Measurements from ENCODE around the gene MXRA7. TPM values are rescaled to one million over a fixed set of nuclear protein-coding genes. Genes with fewer than 3 reads are reported as not detected.

The MXRA7 gene
- polyA plus RNA-seq, 1 of the 3 experiments (the other 2 are of a cell fraction), result 154 TPM

DNA sequence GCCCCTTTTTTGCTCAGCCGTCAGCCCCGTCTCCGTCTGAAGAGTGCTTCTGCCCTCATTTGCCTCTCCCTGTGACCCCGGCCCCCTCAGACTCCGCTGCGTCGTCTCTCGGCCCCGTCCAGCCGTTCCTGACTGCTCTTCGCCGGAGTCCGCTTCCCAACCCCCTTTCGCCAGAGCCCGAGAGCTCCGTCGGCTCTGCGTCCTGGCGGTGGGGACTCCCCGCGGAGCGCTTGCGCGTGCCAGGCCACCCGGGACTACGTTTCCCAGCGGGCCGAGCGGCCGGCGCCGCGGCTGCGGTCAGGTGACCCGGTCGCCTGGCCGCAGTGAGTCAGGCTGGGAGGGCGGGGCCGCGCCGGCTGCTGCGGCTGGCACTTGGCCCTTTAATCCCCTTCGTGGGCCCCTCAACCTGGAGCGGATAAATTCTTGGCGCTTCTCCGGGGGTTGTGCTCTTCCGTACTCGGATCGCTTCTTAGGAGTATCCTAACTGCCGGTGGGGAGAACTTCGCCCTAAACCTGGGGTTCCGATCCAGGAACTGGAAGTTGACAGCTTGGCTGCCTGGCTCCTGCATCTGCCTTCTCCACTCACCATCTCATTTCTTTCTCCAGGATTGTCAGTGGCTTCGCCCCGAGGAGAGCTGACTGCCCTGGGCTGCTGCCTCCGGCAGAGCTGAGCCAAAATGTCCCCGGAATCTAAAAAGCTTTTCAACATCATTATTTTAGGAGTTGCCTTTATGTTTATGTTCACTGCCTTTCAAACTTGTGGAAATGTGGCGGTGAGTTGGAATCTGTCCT, 27.1 kb upstream of the MXRA7 start, which contains the start of gene MFSD11:
MFSD11 (plus strand) TSS at position 444 of the 792 bp plus-strand sequence; CDS start at position 678, 234 bp downstream.
- CTCF ChIA-PET, result interaction anchor here (0.6 to 5.8 kb wide), 9 partner anchors 9 to 509 kb away, joined by 3 to 34 read pairs (median 5); partner anchors contain the start of genes JMJD6, METTL23 and MGAT5B
- under 1% methylated on average over 48 of the region's 57 CpGs for WGBS (ENCODE audit: low lambda C conversion rate)
- Histone ChIP-seq H3K4me2 (peak within 1 kb of the TSS; percentile 94), H3K27me3 (ENCODE audit: insufficient read depth) (no peaks in the 10 kb centered on the region), H3K36me3 (replicated peaks in 1 of 2; ENCODE audit: control insufficient read depth in 1 of 2, insufficient read depth in 2 of 2, low read length in 1 of 2) (peaks cover 44 to 49% of the 10 kb centered on the region in 2 experiments), H3K27ac (ENCODE audit: low read depth in 2 of 2, low read length in 1 of 2) (peak within 1 kb of the TSS; percentile 98 to 100), H3K9ac (peak within 1 kb of the TSS; percentile 95), H2AFZ (ENCODE audit: low read depth) (peak within 1 kb of the TSS; percentile 87), H3K4me1 (ENCODE audit: control insufficient read depth in 1 of 2, insufficient read depth in 2 of 2, low read depth in 1 of 2, low read length in 1 of 2) (peaks cover 30 to 39% of the 10 kb centered on the region in 2 experiments), H3F3A (replicated peaks; ENCODE audit: insufficient read depth) (peaks cover 29% of the 10 kb centered on the region), H3K4me3 (ENCODE audit: low read depth in 2 of 2, low read length in 1 of 2) (peak within 1 kb of the TSS; percentile 93 to 100), H3K79me2 (ENCODE audit: insufficient read depth) (peaks cover 77% of the 10 kb centered on the region), H3K9me3 (no peaks in the 10 kb centered on the region), H3K9me2 (no peaks in the 10 kb centered on the region), H4K20me1 (ENCODE audit: insufficient read depth) (peaks cover 34% of the 10 kb centered on the region)
- peak; percentile 98 for DNase-seq
- POLR2A ChIA-PET, result interaction anchor here (0.6 to 4.6 kb wide), 15 partner anchors 10 to 1303 kb away, joined by 3 to 47 read pairs (median 4); partner anchors contain the start of genes JMJD6, METTL23 and MGAT5B
- TF ChIP-seq, protein P1, sequence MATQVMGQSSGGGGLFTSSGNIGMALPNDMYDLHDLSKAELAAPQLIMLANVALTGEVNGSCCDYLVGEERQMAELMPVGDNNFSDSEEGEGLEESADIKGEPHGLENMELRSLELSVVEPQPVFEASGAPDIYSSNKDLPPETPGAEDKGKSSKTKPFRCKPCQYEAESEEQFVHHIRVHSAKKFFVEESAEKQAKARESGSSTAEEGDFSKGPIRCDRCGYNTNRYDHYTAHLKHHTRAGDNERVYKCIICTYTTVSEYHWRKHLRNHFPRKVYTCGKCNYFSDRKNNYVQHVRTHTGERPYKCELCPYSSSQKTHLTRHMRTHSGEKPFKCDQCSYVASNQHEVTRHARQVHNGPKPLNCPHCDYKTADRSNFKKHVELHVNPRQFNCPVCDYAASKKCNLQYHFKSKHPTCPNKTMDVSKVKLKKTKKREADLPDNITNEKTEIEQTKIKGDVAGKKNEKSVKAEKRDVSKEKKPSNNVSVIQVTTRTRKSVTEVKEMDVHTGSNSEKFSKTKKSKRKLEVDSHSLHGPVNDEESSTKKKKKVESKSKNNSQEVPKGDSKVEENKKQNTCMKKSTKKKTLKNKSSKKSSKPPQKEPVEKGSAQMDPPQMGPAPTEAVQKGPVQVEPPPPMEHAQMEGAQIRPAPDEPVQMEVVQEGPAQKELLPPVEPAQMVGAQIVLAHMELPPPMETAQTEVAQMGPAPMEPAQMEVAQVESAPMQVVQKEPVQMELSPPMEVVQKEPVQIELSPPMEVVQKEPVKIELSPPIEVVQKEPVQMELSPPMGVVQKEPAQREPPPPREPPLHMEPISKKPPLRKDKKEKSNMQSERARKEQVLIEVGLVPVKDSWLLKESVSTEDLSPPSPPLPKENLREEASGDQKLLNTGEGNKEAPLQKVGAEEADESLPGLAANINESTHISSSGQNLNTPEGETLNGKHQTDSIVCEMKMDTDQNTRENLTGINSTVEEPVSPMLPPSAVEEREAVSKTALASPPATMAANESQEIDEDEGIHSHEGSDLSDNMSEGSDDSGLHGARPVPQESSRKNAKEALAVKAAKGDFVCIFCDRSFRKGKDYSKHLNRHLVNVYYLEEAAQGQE (IDR thresholded peaks at IDR 0.05; ENCODE audit: low read depth, low read length), result 0 out of 2 replicates have a peak, but pooled peaks have one; percentile 4
- TF ChIP-seq FOSL2 (IDR thresholded peaks at IDR 0.05; ENCODE audit: borderline replicate concordance, low read depth) (peak; percentile 78; the same call in 1 of the 2 replicates), EP300 (IDR thresholded peaks at IDR 0.05; ENCODE audit: borderline replicate concordance in 1 of 2, low read depth in 1 of 2, low read length in 1 of 2) (peak in 1 of 2 experiments; percentile 68; a peak in 1 of 4 replicates), CHD2 (IDR thresholded peaks at IDR 0.05; ENCODE audit: low read length, partially characterized antibody) (no peak), YY1 (IDR thresholded peaks at IDR 0.05; ENCODE audit: low read depth) (no peak), RXRA (IDR thresholded peaks at IDR 0.05; ENCODE audit: borderline replicate concordance, low read depth) (peak; percentile 74; the same call in 1 of the 2 replicates), FOXJ3 (CRISPR knock-in tag; IDR thresholded peaks at IDR 0.05) (peak; percentile 13; the same call in 1 of the 2 replicates), GABPA (IDR thresholded peaks at IDR 0.05; ENCODE audit: low read depth) (no peak), RCOR1 (IDR thresholded peaks at IDR 0.05; ENCODE audit: low read length) (no peak), TCF12 (IDR thresholded peaks at IDR 0.05) (no peak; the same call in 1 of the 2 replicates), RAD21 (IDR thresholded peaks at IDR 0.05; ENCODE audit: low read length) (no peak), JUND (IDR thresholded peaks at IDR 0.05) (peak; percentile 62; the same call in 1 of the 2 replicates), MXI1 (IDR thresholded peaks at IDR 0.05; ENCODE audit: low read depth, low read length) (peak; percentile 94), FOXM1 (IDR thresholded peaks at IDR 0.05; ENCODE audit: low read depth) (peak; percentile 8; the same call in 1 of the 2 replicates)
- TF ChIP-seq, protein P2, sequence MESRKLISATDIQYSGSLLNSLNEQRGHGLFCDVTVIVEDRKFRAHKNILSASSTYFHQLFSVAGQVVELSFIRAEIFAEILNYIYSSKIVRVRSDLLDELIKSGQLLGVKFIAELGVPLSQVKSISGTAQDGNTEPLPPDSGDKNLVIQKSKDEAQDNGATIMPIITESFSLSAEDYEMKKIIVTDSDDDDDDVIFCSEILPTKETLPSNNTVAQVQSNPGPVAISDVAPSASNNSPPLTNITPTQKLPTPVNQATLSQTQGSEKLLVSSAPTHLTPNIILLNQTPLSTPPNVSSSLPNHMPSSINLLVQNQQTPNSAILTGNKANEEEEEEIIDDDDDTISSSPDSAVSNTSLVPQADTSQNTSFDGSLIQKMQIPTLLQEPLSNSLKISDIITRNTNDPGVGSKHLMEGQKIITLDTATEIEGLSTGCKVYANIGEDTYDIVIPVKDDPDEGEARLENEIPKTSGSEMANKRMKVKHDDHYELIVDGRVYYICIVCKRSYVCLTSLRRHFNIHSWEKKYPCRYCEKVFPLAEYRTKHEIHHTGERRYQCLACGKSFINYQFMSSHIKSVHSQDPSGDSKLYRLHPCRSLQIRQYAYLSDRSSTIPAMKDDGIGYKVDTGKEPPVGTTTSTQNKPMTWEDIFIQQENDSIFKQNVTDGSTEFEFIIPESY (IDR thresholded peaks at IDR 0.05; ENCODE audit: borderline replicate concordance, low read depth), result peak; percentile 52
- TF ChIP-seq, protein P3, sequence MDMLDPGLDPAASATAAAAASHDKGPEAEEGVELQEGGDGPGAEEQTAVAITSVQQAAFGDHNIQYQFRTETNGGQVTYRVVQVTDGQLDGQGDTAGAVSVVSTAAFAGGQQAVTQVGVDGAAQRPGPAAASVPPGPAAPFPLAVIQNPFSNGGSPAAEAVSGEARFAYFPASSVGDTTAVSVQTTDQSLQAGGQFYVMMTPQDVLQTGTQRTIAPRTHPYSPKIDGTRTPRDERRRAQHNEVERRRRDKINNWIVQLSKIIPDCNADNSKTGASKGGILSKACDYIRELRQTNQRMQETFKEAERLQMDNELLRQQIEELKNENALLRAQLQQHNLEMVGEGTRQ (IDR thresholded peaks at IDR 0.05; ENCODE audit: borderline replicate concordance, low read depth, low read length), result peak; percentile 91
- TF ChIP-seq, protein P4, sequence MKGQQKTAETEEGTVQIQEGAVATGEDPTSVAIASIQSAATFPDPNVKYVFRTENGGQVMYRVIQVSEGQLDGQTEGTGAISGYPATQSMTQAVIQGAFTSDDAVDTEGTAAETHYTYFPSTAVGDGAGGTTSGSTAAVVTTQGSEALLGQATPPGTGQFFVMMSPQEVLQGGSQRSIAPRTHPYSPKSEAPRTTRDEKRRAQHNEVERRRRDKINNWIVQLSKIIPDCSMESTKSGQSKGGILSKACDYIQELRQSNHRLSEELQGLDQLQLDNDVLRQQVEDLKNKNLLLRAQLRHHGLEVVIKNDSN (IDR thresholded peaks at IDR 0.05; ENCODE audit: borderline replicate concordance, low read depth), result peak; percentile 98
- TF ChIP-seq, protein P5, sequence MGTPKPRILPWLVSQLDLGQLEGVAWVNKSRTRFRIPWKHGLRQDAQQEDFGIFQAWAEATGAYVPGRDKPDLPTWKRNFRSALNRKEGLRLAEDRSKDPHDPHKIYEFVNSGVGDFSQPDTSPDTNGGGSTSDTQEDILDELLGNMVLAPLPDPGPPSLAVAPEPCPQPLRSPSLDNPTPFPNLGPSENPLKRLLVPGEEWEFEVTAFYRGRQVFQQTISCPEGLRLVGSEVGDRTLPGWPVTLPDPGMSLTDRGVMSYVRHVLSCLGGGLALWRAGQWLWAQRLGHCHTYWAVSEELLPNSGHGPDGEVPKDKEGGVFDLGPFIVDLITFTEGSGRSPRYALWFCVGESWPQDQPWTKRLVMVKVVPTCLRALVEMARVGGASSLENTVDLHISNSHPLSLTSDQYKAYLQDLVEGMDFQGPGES (IDR thresholded peaks at IDR 0.05; ENCODE audit: low read depth, low read length), result no peak
- TF ChIP-seq, protein P6, sequence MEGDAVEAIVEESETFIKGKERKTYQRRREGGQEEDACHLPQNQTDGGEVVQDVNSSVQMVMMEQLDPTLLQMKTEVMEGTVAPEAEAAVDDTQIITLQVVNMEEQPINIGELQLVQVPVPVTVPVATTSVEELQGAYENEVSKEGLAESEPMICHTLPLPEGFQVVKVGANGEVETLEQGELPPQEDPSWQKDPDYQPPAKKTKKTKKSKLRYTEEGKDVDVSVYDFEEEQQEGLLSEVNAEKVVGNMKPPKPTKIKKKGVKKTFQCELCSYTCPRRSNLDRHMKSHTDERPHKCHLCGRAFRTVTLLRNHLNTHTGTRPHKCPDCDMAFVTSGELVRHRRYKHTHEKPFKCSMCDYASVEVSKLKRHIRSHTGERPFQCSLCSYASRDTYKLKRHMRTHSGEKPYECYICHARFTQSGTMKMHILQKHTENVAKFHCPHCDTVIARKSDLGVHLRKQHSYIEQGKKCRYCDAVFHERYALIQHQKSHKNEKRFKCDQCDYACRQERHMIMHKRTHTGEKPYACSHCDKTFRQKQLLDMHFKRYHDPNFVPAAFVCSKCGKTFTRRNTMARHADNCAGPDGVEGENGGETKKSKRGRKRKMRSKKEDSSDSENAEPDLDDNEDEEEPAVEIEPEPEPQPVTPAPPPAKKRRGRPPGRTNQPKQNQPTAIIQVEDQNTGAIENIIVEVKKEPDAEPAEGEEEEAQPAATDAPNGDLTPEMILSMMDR (IDR thresholded peaks at IDR 0.05), result no peak
- TF ChIP-seq, protein P7, sequence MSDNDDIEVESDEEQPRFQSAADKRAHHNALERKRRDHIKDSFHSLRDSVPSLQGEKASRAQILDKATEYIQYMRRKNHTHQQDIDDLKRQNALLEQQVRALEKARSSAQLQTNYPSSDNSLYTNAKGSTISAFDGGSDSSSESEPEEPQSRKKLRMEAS (IDR thresholded peaks at IDR 0.05; ENCODE audit: low read depth), result peak; percentile 56

Data from SK-N-SH (cell line).